Endothelial cell (in vitro differentiated cells): ENCODE results near the gene ELK3. TPM values are rescaled to one million over a fixed set of nuclear protein-coding genes. Genes with fewer than 3 reads are reported as not detected.

Source experiments
- DNase-seq: peaks from one replicate; pipeline ENCODE4 v3.0.0; 2021; ENCODE audit warnings: low spot score
- H3K27ac Mint-ChIP-seq: one replicate; pipeline ENCODE4 v1.8.0; 2021; ENCODE audit warnings: mixed read lengths, inconsistent platforms; ENCODE audit not compliant: unreplicated experiment
- H3K27me3 Mint-ChIP-seq: one replicate; pipeline ENCODE4 v1.8.0; 2021; ENCODE audit warnings: mild to moderate bottlenecking, moderate library complexity, mixed read lengths, inconsistent platforms; ENCODE audit not compliant: unreplicated experiment
- H3K36me3 Mint-ChIP-seq: one replicate; pipeline ENCODE4 v1.8.0; 2021; ENCODE audit warnings: mild to moderate bottlenecking, low read depth, mixed read lengths, inconsistent platforms; ENCODE audit not compliant: unreplicated experiment
- H3K4me1 Mint-ChIP-seq: one replicate; pipeline ENCODE4 v1.8.0; 2021; ENCODE audit warnings: mild to moderate bottlenecking, mixed read lengths, inconsistent platforms; ENCODE audit not compliant: unreplicated experiment
- H3K4me3 Mint-ChIP-seq: one replicate; pipeline ENCODE4 v1.8.0; 2021; ENCODE audit warnings: mild to moderate bottlenecking, mixed read lengths, inconsistent platforms; ENCODE audit not compliant: unreplicated experiment
- H3K9me3 Mint-ChIP-seq: one replicate; pipeline ENCODE4 v1.8.0; 2021; ENCODE audit warnings: mixed read lengths, inconsistent platforms; ENCODE audit not compliant: unreplicated experiment
- total RNA-seq: library from RNA; stranded (reverse); fragmentation: NEBNext Ultra II Directional; extraction: Animal tissue kit (Norgen Biotek cat#: 25700); gene quantifications from one replicate; pipeline ENCODE4 v1.2.1, GENCODE V29; 2021; ENCODE audit not compliant: unreplicated experiment
- TF ChIP-seq, protein P1 (sequence below): fragments of 200-600 bp; sonication (generic); IDR thresholded peaks from one replicate; pipeline ENCODE4 v1.5.0; 2021; ENCODE audit warnings: antibody characterized with exemption; ENCODE audit not compliant: unreplicated experiment

The ELK3 gene
- total RNA-seq, 1 donor from 2014 or later = 294 TPM

DNA sequence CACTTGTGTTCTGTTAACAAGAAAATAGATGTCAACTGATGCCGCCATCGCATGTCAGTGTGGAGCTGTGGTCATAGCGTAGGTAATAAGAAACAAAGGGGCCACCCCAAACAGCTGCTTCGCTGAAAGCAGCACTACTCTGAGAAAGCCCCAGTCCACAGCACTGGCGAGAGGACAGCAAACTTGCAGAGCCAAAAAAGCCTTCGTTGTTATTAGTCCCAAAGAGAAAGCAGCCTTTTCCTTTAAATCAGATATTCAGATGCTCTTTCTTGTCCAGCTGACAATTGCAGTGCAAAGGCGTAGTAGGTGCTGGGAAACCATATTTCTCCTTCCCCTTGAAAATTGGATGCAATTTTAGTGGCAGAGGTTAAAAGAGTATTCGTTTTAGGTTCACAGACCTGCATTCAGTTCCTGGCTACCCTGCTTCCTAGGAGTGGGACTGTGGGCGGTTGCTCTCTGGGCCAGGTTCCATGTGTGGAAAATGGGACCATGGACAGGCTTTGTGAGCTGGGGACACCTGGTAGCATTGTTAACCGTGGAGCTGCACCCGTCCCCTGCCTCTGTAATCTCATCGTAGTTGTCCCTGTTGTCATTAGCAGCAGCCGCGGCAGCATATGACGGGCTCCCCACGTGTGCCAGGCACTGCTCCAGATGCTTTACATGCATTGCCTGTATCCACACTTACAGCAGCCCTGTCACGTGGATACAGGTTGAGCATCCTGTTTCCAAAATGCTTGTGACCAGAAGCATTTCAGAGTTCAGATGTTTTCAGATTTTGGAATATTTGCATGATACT lies 54.2 kb downstream of the ELK3 start:
- H3K27me3 Mint-ChIP-seq = peaks cover 31% of the 10 kb centered on the region
- DNase-seq = no peak
- no peaks in the 10 kb centered on the region for H3K9me3 Mint-ChIP-seq
- peaks cover 71% of the 10 kb centered on the region for H3K36me3 Mint-ChIP-seq
- peak overlapping the region; percentile 82 for H3K27ac Mint-ChIP-seq
- peaks cover 64% of the 10 kb centered on the region for H3K4me1 Mint-ChIP-seq
- peak overlapping the region; percentile 74 for H3K4me3 Mint-ChIP-seq
- TF ChIP-seq, protein P1, sequence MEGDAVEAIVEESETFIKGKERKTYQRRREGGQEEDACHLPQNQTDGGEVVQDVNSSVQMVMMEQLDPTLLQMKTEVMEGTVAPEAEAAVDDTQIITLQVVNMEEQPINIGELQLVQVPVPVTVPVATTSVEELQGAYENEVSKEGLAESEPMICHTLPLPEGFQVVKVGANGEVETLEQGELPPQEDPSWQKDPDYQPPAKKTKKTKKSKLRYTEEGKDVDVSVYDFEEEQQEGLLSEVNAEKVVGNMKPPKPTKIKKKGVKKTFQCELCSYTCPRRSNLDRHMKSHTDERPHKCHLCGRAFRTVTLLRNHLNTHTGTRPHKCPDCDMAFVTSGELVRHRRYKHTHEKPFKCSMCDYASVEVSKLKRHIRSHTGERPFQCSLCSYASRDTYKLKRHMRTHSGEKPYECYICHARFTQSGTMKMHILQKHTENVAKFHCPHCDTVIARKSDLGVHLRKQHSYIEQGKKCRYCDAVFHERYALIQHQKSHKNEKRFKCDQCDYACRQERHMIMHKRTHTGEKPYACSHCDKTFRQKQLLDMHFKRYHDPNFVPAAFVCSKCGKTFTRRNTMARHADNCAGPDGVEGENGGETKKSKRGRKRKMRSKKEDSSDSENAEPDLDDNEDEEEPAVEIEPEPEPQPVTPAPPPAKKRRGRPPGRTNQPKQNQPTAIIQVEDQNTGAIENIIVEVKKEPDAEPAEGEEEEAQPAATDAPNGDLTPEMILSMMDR = no peak

DNA sequence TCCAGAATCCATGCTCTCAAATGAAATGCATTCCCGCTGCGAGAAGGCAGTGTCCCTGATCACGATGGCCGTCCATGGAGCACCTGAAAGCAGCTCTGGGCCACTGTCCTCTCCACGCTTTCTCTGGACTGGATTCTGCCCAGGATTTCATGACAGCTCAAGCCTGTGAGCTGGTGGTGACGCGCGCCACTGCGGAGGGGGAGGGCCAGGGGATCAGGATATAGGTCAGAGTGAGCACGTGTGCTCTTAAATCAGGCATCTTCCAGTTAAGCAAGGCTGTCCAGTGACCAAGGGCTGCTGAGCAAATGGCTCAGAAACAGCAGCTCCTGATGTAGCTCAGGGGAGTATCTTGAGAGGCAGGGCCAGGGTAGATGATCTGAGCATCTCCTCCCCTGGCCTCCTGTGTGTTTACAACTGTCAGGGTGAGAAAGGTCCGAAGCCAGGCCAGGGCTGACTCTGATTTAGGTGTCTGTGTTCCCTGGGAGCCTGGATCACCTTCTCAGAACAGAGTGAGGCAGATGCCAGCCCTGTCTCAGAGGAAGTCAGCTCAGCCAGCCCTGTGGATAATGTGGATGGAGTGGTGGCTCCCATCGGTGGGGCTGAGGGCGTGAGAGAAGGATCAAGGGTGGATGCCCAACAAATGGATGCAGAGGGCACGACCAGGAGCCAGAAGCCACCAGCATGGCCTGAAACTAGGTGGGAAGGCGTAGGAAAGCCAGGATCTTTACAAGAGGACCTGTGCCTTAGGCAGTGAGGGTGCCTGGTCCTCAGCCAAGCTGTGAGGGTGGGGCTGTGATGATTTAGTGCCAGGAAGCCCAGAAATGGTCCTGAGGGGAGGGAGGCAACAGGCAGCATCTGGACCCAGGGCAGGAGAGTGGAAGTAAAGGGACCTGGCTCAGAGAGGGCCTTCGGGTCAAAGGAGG lies 55.3 kb downstream of the ELK3 start:
- H3K27ac Mint-ChIP-seq = peak overlapping the region; percentile 84
- peaks cover 31% of the 10 kb centered on the region for H3K27me3 Mint-ChIP-seq
- no peak for DNase-seq
- no peaks in the 10 kb centered on the region for H3K9me3 Mint-ChIP-seq
- peak overlapping the region; percentile 82 for H3K4me3 Mint-ChIP-seq
- H3K36me3 Mint-ChIP-seq = peaks cover 72% of the 10 kb centered on the region
- peaks cover 59% of the 10 kb centered on the region for H3K4me1 Mint-ChIP-seq
- TF ChIP-seq, protein P1 = no peak

GRCh38 chr12:96250119-96250685 lies 56.0 kb downstream of the ELK3 start:
- Mint-ChIP-seq H3K27me3 (peaks cover 35% of the 10 kb centered on the region), H3K27ac (peak overlapping the region; percentile 84), H3K36me3 (peaks cover 72% of the 10 kb centered on the region), H3K4me1 (peaks cover 59% of the 10 kb centered on the region), H3K4me3 (peak overlapping the region; percentile 76), H3K9me3 (no peaks in the 10 kb centered on the region)
- TF ChIP-seq, protein P1 = no peak
- no peak for DNase-seq

DNA sequence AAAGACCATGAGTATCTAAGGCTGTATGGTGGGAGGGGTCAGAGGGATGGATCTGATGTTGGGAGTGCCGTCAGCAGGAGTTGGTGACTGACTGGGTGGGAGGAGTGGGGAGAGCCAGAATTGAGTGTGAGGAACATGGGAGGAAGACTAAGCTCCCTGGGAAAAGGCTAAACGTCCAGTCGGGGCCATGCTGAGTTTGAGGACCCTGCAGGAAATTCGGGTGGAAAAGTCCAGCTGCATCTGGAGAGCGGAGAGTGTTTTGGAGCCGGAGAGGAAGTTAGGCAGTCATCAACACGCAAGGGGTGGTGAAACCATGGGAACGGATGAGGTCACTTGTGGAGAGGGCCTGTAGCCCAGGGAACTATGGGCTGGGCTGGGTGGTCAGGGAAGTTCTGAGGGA lies 60.9 kb downstream of the ELK3 start:
- no peaks in the 10 kb centered on the region for H3K9me3 Mint-ChIP-seq
- peaks cover 25% of the 10 kb centered on the region for H3K27me3 Mint-ChIP-seq
- TF ChIP-seq, protein P1 = no peak
- H3K4me3 Mint-ChIP-seq = no peak overlapping the region
- H3K36me3 Mint-ChIP-seq = peaks cover 47% of the 10 kb centered on the region
- H3K27ac Mint-ChIP-seq = no peak overlapping the region
- peak; percentile 57 for DNase-seq
- peaks cover 33% of the 10 kb centered on the region for H3K4me1 Mint-ChIP-seq
